A549 treated with AZD9567 at 1 μM for 4 hours (cell line): Measurements from ENCODE around the gene NABP1. TPM values are rescaled to one million over a fixed set of nuclear protein-coding genes. Genes with fewer than 3 reads are reported as not detected.

Source experiments
- total RNA-seq: library from RNA; stranded (reverse); fragments of 200-300 nt; extraction: Qiagen RNA extraction; gene quantifications from 5 replicates; pipeline ENCODE4 v1.2.3, GENCODE V29; 2022; ENCODE audit not compliant: insufficient read depth

The NABP1 gene, protein sequence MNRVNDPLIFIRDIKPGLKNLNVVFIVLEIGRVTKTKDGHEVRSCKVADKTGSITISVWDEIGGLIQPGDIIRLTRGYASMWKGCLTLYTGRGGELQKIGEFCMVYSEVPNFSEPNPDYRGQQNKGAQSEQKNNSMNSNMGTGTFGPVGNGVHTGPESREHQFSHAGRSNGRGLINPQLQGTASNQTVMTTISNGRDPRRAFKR
- total RNA-seq = 12.0 to 16.5 TPM (median 13.9 TPM) in 5 replicates

DNA sequence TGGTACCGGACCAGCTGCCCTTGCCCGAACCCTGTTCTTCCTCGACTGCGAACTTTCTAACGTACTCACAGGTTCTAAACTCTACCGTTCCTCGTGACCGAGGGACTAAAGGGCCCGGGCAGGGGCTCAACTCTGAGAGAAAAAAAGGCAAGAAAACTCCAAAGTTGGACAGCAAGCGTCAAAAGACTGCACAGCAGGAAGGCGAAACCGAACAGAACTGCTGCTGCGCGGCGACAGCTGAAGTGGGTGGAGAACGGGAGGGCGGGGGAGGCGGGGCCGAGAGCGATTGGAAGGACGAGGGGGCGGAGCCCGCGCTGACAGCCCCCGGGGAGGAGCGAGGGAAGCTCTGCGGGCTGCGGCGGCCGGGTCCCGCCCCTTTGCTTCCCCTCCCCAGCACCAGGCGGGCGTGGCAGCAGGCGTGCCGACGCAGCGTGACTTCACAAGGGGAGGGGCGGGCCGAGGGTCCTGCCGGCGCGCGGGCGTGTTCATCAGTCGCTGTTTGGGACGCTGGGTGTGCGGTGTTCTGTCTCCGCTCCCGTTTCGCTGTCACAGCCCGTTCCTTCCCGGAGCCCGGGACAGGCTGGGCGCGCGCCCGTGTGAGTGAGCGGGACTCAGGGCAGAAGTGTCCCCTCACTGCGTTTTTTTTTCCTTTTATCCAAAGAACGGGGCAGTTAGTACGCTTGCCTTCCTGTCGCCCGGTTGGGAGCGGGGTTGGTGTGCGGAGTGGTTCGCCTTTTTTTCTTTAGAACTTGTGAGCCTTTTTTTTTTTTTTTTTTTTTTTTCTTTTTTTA lies at the start of gene NABP1:
Gene NABP1, plus strand, starts transcription at position 491 of the 791 bp plus-strand sequence. CDS start 479 bp downstream, outside the sequence.

Other genes with a start within 250 kb of the NABP1 start
- 25.8 to 47.7 TPM (median 41.3 TPM) in 5 replicates for gene CAVIN2, start 169.0 kb downstream of the NABP1 start, total RNA-seq